HEK293 (cell line): Measurements from ENCODE around the gene PSMG1.

Source experiments
- CTCF ChIA-PET: fragments of 350-600 bp; formaldehyde crosslinking; extraction: SDS; loops from one replicate; lab custom pipeline; 2021; ENCODE audit warnings: antibody characterized with exemption; lab: Yijun Ruan, JAX
- POLR2A ChIA-PET: fragments of 300-600 bp; formaldehyde crosslinking; extraction: SDS; loops from one replicate; lab custom pipeline; 2020; ENCODE audit warnings: antibody characterized with exemption, inconsistent platforms; lab: Yijun Ruan, JAX
- H3K27ac ChIP-seq: fragments of 200-500 bp; sonication (Bioruptor generic); 2 replicates; pipeline ENCODE4 v1.5.1; 2014; ENCODE audit warnings: low read depth, low read length, control low read depth, inconsistent platforms; ENCODE audit errors: extremely low read depth
- H3K36me3 ChIP-seq, 2 experiments: fragments of 200-500 bp in 1 of 2; sonication (Bioruptor generic) in 1 of 2; 1 replicate in 1 of 2; 2 replicates in 1 of 2; pipeline ENCODE4 v1.5.1; 2014 to 2017; ENCODE audit warnings: inconsistent platforms in 2 of 2, low read length in 2 of 2; ENCODE audit not compliant: control insufficient read depth in 2 of 2, insufficient read depth in 1 of 2
- H3K4me1 ChIP-seq: fragments of 200-500 bp; sonication (Bioruptor generic); 2 replicates; pipeline ENCODE4 v1.5.1; 2014; ENCODE audit warnings: mild to moderate bottlenecking, low read length, inconsistent platforms; ENCODE audit not compliant: control insufficient read depth, insufficient read depth
- H3K4me3 ChIP-seq: 2 replicates; pipeline ENCODE4 v1.5.1; 2011; ENCODE audit warnings: low read depth, mild to moderate bottlenecking, control low read depth, low read length, moderate library complexity
- H3K9me3 ChIP-seq: fragments of 200-500 bp; sonication (Bioruptor generic); 2 replicates; pipeline ENCODE4 v1.5.1; 2014; ENCODE audit warnings: low read depth, low read length, inconsistent platforms; ENCODE audit not compliant: control insufficient read depth, insufficient read depth
- ELK4 ChIP-seq: IDR thresholded peaks from 2 replicates; pipeline ENCODE4 v1.6.1; 2011; ENCODE audit warnings: mild to moderate bottlenecking, low read depth, low read length, borderline replicate concordance
- ZBTB20 ChIP-seq: fragments of 450-650 bp; formaldehyde crosslinking; IDR thresholded peaks from 2 replicates; pipeline ENCODE4 v1.5.1; 2016; ENCODE audit warnings: missing biosample characterization, missing genetic modification characterization
- ZNF112 ChIP-seq: fragments of 450-650 bp; formaldehyde crosslinking; IDR thresholded peaks from 2 replicates; pipeline ENCODE4 v1.5.0; 2017; ENCODE audit warnings: missing biosample characterization, missing genetic modification characterization
- ZNF146 ChIP-seq: fragments of 450-650 bp; formaldehyde crosslinking; IDR thresholded peaks from 2 replicates; pipeline ENCODE4 v1.5.1; 2016; ENCODE audit warnings: missing biosample characterization, missing genetic modification characterization
- ZNF214 ChIP-seq: fragments of 450-650 bp; formaldehyde crosslinking; IDR thresholded peaks from 2 replicates; pipeline ENCODE4 v1.5.1; 2017; ENCODE audit warnings: missing biosample characterization, mild to moderate bottlenecking, missing genetic modification characterization, borderline replicate concordance
- ZNF280C ChIP-seq: fragments of 450-650 bp; formaldehyde crosslinking; IDR thresholded peaks from 2 replicates; pipeline ENCODE4 v1.5.1; 2016; ENCODE audit warnings: missing biosample characterization, missing genetic modification characterization
- ZNF391 ChIP-seq: fragments of 450-650 bp; formaldehyde crosslinking; IDR thresholded peaks from 2 replicates; pipeline ENCODE4 v1.5.1; 2016; ENCODE audit warnings: low read depth, missing biosample characterization, missing genetic modification characterization, borderline replicate concordance
- ZNF530 ChIP-seq: fragments of 450-650 bp; formaldehyde crosslinking; IDR thresholded peaks from 2 replicates; pipeline ENCODE4 v1.5.1; 2016; ENCODE audit warnings: low read depth, missing biosample characterization, missing genetic modification characterization
- ZNF571 ChIP-seq: fragments of 450-650 bp; formaldehyde crosslinking; IDR thresholded peaks from 2 replicates; pipeline ENCODE4 v1.5.0; 2017; ENCODE audit warnings: missing biosample characterization, missing genetic modification characterization
- ZNF629 ChIP-seq: fragments of 450-650 bp; formaldehyde crosslinking; IDR thresholded peaks from 2 replicates; pipeline ENCODE4 v1.5.1; 2017; ENCODE audit warnings: missing biosample characterization, missing genetic modification characterization
- ZNF658 ChIP-seq: fragments of 450-650 bp; formaldehyde crosslinking; IDR thresholded peaks from 2 replicates; pipeline ENCODE4; 2016; ENCODE audit warnings: missing biosample characterization, missing genetic modification characterization
- ZNF660 ChIP-seq: fragments of 450-650 bp; IDR thresholded peaks from 2 replicates; pipeline ENCODE4 v1.5.1; 2018; ENCODE audit warnings: missing biosample characterization, mild to moderate bottlenecking, missing genetic modification characterization
- ZNF664 ChIP-seq: fragments of 450-650 bp; formaldehyde crosslinking; IDR thresholded peaks from 2 replicates; pipeline ENCODE4 v1.5.1; 2016; ENCODE audit warnings: missing biosample characterization, missing genetic modification characterization
- ZNF670 ChIP-seq: fragments of 450-650 bp; formaldehyde crosslinking; IDR thresholded peaks from 2 replicates; pipeline ENCODE4 v1.5.1; 2016; ENCODE audit warnings: missing biosample characterization, missing genetic modification characterization, low read depth
- ZNF692 ChIP-seq: fragments of 450-650 bp; formaldehyde crosslinking; IDR thresholded peaks from 2 replicates; pipeline ENCODE4 v1.5.1; 2016; ENCODE audit warnings: missing biosample characterization, missing genetic modification characterization
- ZNF707 ChIP-seq: fragments of 450-650 bp; formaldehyde crosslinking; IDR thresholded peaks from 2 replicates; pipeline ENCODE4 v1.5.1; 2016; ENCODE audit warnings: missing biosample characterization, missing genetic modification characterization
- ZSCAN5A ChIP-seq: fragments of 450-650 bp; formaldehyde crosslinking; IDR thresholded peaks from 2 replicates; pipeline ENCODE4 v1.5.1; 2016; ENCODE audit warnings: missing biosample characterization, missing genetic modification characterization
- TF ChIP-seq, protein P1 (sequence below): fragments of 450-650 bp; formaldehyde crosslinking; IDR thresholded peaks from 2 replicates; pipeline ENCODE4 v1.5.1; 2017; ENCODE audit warnings: missing biosample characterization, missing genetic modification characterization
- TF ChIP-seq, protein P2 (sequence below): fragments of 450-650 bp; formaldehyde crosslinking; IDR thresholded peaks from 2 replicates; pipeline ENCODE4 v1.5.1; 2016; ENCODE audit warnings: missing biosample characterization, missing genetic modification characterization

The PSMG1 gene

DNA sequence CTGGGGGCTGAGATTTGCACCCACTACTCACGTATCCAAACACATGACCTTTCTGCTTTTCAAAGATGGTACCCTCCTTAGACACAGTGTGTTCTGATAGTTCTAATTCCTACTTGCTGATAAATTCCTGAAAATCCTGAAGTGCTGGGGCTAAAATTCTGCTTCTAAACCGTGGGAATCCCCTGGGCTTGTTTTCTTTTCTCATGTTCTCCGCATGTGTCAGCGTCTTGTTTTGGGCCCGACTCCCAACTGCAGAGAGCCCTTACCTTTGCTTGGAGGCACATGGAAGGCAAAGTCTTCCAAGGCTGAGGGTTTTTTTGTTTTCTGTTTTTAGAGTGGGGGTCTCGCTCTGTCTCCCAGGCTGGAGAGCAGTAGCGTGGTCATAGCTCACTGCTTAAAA lies 27.2 kb downstream of the PSMG1 start:
- H3K36me3 ChIP-seq, result no peaks in the 10 kb centered on the region
- TF ChIP-seq ZNF280C (tag by site-specific recombination) (no peak), ZNF530 (tag by site-specific recombination) (no peak), ZNF112 (no peak), ZNF660 (tag by site-specific recombination) (no peak), ZNF146 (tag by site-specific recombination) (no peak), ZNF707 (tag by site-specific recombination) (no peak), ZNF664 (no peak), ZBTB20 (tag by site-specific recombination) (no peak), ZNF670 (tag by site-specific recombination) (no peak), ZNF658 (no peak), ZNF391 (tag by site-specific recombination) (no peak), ZNF214 (tag by site-specific recombination) (no peak), ZSCAN5A (tag by site-specific recombination) (no peak), ZNF692 (tag by site-specific recombination) (no peak), ZNF629 (no peak), ELK4 (no peak), ZNF571 (tag by site-specific recombination) (no peak)
- TF ChIP-seq, protein P1, sequence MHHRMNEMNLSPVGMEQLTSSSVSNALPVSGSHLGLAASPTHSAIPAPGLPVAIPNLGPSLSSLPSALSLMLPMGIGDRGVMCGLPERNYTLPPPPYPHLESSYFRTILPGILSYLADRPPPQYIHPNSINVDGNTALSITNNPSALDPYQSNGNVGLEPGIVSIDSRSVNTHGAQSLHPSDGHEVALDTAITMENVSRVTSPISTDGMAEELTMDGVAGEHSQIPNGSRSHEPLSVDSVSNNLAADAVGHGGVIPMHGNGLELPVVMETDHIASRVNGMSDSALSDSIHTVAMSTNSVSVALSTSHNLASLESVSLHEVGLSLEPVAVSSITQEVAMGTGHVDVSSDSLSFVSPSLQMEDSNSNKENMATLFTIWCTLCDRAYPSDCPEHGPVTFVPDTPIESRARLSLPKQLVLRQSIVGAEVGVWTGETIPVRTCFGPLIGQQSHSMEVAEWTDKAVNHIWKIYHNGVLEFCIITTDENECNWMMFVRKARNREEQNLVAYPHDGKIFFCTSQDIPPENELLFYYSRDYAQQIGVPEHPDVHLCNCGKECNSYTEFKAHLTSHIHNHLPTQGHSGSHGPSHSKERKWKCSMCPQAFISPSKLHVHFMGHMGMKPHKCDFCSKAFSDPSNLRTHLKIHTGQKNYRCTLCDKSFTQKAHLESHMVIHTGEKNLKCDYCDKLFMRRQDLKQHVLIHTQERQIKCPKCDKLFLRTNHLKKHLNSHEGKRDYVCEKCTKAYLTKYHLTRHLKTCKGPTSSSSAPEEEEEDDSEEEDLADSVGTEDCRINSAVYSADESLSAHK, result no peak
- TF ChIP-seq, protein P2, sequence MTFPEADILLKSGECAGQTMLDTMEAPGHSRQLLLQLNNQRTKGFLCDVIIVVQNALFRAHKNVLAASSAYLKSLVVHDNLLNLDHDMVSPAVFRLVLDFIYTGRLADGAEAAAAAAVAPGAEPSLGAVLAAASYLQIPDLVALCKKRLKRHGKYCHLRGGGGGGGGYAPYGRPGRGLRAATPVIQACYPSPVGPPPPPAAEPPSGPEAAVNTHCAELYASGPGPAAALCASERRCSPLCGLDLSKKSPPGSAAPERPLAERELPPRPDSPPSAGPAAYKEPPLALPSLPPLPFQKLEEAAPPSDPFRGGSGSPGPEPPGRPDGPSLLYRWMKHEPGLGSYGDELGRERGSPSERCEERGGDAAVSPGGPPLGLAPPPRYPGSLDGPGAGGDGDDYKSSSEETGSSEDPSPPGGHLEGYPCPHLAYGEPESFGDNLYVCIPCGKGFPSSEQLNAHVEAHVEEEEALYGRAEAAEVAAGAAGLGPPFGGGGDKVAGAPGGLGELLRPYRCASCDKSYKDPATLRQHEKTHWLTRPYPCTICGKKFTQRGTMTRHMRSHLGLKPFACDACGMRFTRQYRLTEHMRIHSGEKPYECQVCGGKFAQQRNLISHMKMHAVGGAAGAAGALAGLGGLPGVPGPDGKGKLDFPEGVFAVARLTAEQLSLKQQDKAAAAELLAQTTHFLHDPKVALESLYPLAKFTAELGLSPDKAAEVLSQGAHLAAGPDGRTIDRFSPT (tag by site-specific recombination), result no peak
- TF ChIP-seq, all 188 proteins: peak for 0
- Histone ChIP-seq H3K27ac (no peak overlapping the region), H3K4me3 (no peak overlapping the region), H3K4me1 (no peaks in the 10 kb centered on the region), H3K9me3 (no peaks in the 10 kb centered on the region)
- ChIA-PET POLR2A (no interaction called here), CTCF (interaction anchor here (0.5 kb wide), 1 partner anchor 800 kb away, joined by 3 read pairs; no protein-coding TSS in a partner anchor)
